Stomach (tissue), 9 donors: Measurements from ENCODE around the gene SAPCD1. TPM values are rescaled to one million over a fixed set of nuclear protein-coding genes. Genes with fewer than 3 reads are reported as not detected.
"Not testable (repeated sequence)": the region's sequence is repeated elsewhere in the genome, so short reads cannot be mapped to it uniquely, and the experiment has no call there.

ENCODE experiments used
- DNase-seq, 2 donors: peaks; one replicate each; pipeline versions ENCODE4 v3.0.0 to v3.0.0-alpha.2; 2013 to 2019
- H3K27ac ChIP-seq, 5 donors: fragments of 200-600 bp in 4 of 5; sonication (generic) in 4 of 5; one replicate each; pipeline ENCODE4 v1.5.1; 2013 to 2019; ENCODE audit warnings: mild to moderate bottlenecking in 1 of 5, moderate library complexity in 1 of 5
- H3K27me3 ChIP-seq, 3 donors: fragments of 200-600 bp; sonication (generic); one replicate each; pipeline ENCODE4 v1.5.1; 2017 to 2019; ENCODE audit warnings: mixed run types in 1 of 3
- H3K36me3 ChIP-seq, 4 donors: fragments of 200-600 bp; sonication (generic); 1 replicate in 3 of 4; 2 replicates in 1 of 4; pipeline ENCODE4 v1.5.1; 2016 to 2019
- H3K4me1 ChIP-seq, 4 donors: fragments of 200-600 bp; sonication (generic); one replicate each; pipeline ENCODE4 v1.5.1; 2016 to 2019
- H3K4me3 ChIP-seq, 4 donors: fragments of 200-600 bp; sonication (generic) in 3 of 4; one replicate each; pipeline ENCODE4 v1.5.1; 2016 to 2019; ENCODE audit warnings: mild to moderate bottlenecking in 1 of 4
- H3K9me3 ChIP-seq, 4 donors: fragments of 200-600 bp; sonication (generic); one replicate each; pipeline ENCODE4 v1.5.1; 2016 to 2019
- EP300 ChIP-seq: sonication (generic); formaldehyde crosslinking; IDR thresholded peaks from one replicate; pipeline ENCODE4 v1.6.1; 2017; ENCODE audit warnings: antibody characterized with exemption
- POLR2A ChIP-seq, 4 donors: fragments of 450-650 bp; IDR thresholded peaks; one replicate each; pipeline ENCODE4 v1.6.1; 2016; ENCODE audit warnings: antibody characterized with exemption in 4 of 4, control low read depth in 2 of 4, mild to moderate bottlenecking in 1 of 4, moderate library complexity in 1 of 4
- POLR2AphosphoS5 ChIP-seq, 3 donors: sonication (generic); formaldehyde crosslinking; IDR thresholded peaks; one replicate each; pipeline ENCODE4 v1.6.1; 2016; ENCODE audit warnings: antibody characterized with exemption in 3 of 3
- WGBS, 5 donors: extraction: QIAGEN DNeasy Blood & Tissue Kit in 3 of 5; methylation state at CpG; one replicate each; pipeline versions ENCODE4 v1.1.5 to v1.1.7; 2013 to 2018; 5-methylcytosine and 5-hydroxymethylcytosine counted together
- intact Hi-C: fragments of 100-400 bp; cut with DNase I; formaldehyde crosslinking; loops from one replicate; pipeline ENCODE4 v1.15.1; 2023; ENCODE audit warnings: low total_unique reads
- polyA plus RNA-seq, 3 donors: library from polyadenylated mRNA; stranded (reverse); fragments of 200-250 nt; gene quantifications; one replicate each; pipeline ENCODE4 v1.2.3, GENCODE V29; 2013
- total RNA-seq, 5 donors: library from RNA; depleted of rRNA; stranded (reverse); fragments of >200 nt; gene quantifications; one replicate each; pipeline versions ENCODE4 v1.1.0 to v1.2.3, GENCODE V29; 2014 to 2016
- TF ChIP-seq, protein P1 (sequence below), 7 experiments: fragments of 450-650 bp in 4 of 7; fragments of 200-600 bp in 3 of 7; sonication (generic) in 3 of 7; IDR thresholded peaks; one replicate each; pipeline ENCODE4 v1.5.1; 2016 to 2019; ENCODE audit warnings: antibody characterized with exemption in 7 of 7, control low read depth in 2 of 7, mild to moderate bottlenecking in 1 of 7
- donor health status: healthy with polysubstance abuse.
- donor health status: Bipolar disorder and iron deficiency.
- donor health status: healthy.

The SAPCD1 gene
- total and polyA plus RNA-seq, 8 donors: 2.4 to 40.8 (median 3.1) TPM; not detected in 1

DNA sequence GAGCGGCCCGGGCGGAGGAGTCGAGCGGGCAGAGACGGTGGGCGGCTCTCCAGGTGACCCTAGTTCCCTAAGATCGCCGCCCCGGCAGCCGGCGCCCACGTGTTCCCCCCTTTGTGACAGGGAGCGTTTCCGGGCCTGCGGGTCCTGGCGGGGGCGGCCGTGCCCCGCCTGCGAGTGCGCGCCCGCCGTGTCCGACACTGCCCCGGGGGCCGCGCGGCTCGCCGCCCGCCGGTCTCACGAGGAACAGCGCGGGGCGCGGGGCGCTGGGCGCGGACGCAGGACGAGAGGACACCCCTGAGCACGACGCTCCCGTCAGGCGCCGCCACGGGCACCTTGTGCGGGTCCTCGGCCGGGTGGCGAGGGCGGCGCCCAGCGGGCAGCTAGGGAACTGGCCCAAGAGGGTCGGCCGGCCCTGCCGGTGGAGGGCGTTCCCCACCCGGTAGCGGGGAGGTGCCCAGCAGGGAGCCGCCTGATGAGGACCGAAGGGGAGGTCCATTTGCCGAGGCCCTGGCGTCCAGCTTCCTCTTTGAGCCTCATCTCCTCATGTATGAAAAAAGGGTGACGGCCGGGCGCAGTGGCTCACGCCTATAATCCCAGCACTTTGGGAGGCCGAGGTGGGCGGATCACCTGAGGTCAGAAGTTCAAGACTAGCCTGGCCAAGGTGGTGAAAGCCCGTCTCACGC lies 33.3 kb downstream of the SAPCD1 start, which contains the start of gene VARS1:
TSS of gene VARS1 (minus strand) at position 137 of the 683 bp plus-strand sequence. CDS start 535 bp downstream, outside the sequence.
- H3K4me1 ChIP-seq: peaks cover 12 to 41% (median 30%) of the 10 kb centered on the region in 4 donors
- intact Hi-C loops: no loop called here
- 0 to 2% (median 1%) methylated on average over 31 to 75 of the region's 75 CpGs for WGBS, 5 donors
- DNase-seq: peak; percentile 94 to 97
- H3K27ac ChIP-seq: peak within 1 kb of the TSS; percentile 89 to 100 (median 98)
- no peaks in the 10 kb centered on the region for H3K27me3 ChIP-seq
- TF ChIP-seq POLR2AphosphoS5 (IDR thresholded peaks at IDR 0.05) (peak; percentile 28 to 73 (median 63)), POLR2A (IDR thresholded peaks at IDR 0.05) (no peak), EP300 (no peak)
- TF ChIP-seq, protein P1, sequence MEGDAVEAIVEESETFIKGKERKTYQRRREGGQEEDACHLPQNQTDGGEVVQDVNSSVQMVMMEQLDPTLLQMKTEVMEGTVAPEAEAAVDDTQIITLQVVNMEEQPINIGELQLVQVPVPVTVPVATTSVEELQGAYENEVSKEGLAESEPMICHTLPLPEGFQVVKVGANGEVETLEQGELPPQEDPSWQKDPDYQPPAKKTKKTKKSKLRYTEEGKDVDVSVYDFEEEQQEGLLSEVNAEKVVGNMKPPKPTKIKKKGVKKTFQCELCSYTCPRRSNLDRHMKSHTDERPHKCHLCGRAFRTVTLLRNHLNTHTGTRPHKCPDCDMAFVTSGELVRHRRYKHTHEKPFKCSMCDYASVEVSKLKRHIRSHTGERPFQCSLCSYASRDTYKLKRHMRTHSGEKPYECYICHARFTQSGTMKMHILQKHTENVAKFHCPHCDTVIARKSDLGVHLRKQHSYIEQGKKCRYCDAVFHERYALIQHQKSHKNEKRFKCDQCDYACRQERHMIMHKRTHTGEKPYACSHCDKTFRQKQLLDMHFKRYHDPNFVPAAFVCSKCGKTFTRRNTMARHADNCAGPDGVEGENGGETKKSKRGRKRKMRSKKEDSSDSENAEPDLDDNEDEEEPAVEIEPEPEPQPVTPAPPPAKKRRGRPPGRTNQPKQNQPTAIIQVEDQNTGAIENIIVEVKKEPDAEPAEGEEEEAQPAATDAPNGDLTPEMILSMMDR (IDR thresholded peaks at IDR 0.05): peak in 5 of 7 experiments; percentile 76 to 95 (median 84)
- H3K4me3 ChIP-seq: peak within 1 kb of the TSS; percentile 73 to 90 (median 88)
- H3K36me3 ChIP-seq: peaks cover 11 to 37% (median 30%) of the 10 kb centered on the region in 4 donors
- H3K9me3 ChIP-seq: no peaks in the 10 kb centered on the region

DNA sequence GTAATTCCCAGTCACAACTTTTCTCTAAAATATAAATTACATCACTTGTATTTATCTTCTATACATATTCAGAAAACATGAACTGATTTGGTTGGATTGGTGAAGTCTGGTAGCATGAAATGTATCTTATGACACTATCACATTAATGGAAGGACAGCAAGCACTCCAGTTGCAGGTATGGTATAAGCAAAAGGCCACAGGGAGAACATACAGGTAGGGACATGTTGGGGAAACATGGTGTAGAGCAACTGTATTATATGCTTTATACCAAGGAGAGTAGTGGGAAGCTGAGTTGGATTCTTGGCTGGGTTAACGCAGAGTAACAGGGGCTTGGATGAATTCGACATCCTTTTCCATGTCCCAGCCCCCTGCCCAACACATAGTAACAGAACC lies 34.5 kb downstream of the SAPCD1 start:
- Histone ChIP-seq H3K4me1 (peaks cover 12 to 33% (median 25%) of the 10 kb centered on the region in 4 donors), H3K9me3 (no peaks in the 10 kb centered on the region), H3K27me3 (no peaks in the 10 kb centered on the region), H3K4me3 (no peak overlapping the region), H3K27ac (peak overlapping the region in 4 of 5 donors; percentile 89 to 100 (median 96)), H3K36me3 (peaks cover 6 to 36% (median 26%) of the 10 kb centered on the region in 4 donors)
- 83 to 95% (median 90%) methylated on average over 2 of the region's 2 CpGs for WGBS, 5 donors
- intact Hi-C loops: no loop called here
- TF ChIP-seq POLR2A (IDR thresholded peaks at IDR 0.05): no peak
- no peak for TF ChIP-seq EP300
- no peak for TF ChIP-seq POLR2AphosphoS5 (IDR thresholded peaks at IDR 0.05)
- TF ChIP-seq, protein P1 (IDR thresholded peaks at IDR 0.05): no peak
- DNase-seq: no peak

DNA sequence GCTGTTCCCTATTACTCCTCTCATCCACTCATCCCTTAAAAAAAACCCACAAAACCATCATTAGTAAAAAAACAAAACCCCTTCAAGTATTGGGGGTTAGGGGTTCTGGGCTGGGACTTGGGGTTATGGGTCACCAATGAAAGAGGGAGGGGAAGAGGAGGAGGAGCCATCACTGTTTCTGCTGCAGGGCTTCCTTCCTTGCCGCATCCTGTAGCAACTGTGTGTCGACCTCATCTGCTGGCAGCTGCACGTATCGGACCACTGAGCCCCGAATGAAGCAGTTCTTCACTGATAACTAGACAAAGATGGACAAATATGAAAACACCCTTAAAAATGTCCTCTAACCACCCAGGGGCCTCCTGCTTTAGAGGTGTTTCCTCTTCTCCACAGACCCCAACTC lies 35.1 kb downstream of the SAPCD1 start:
- no peaks in the 10 kb centered on the region for H3K9me3 ChIP-seq
- peak overlapping the region in 4 of 5 donors; percentile 2 to 100 (median 96) for H3K27ac ChIP-seq
- intact Hi-C loops: no loop called here
- H3K27me3 ChIP-seq: no peaks in the 10 kb centered on the region
- peaks cover 7 to 36% (median 26%) of the 10 kb centered on the region in 4 donors for H3K36me3 ChIP-seq
- peaks cover 12 to 33% (median 25%) of the 10 kb centered on the region in 4 donors for H3K4me1 ChIP-seq
- TF ChIP-seq EP300: no peak
- TF ChIP-seq, protein P1 (IDR thresholded peaks at IDR 0.05): no peak
- no peak for TF ChIP-seq POLR2A (IDR thresholded peaks at IDR 0.05)
- TF ChIP-seq POLR2AphosphoS5 (IDR thresholded peaks at IDR 0.05): no peak
- WGBS, 5 donors: 48 to 79% (median 60%) methylated on average over 5 of the region's 5 CpGs
- H3K4me3 ChIP-seq: no peak overlapping the region
- DNase-seq: no peak

DNA sequence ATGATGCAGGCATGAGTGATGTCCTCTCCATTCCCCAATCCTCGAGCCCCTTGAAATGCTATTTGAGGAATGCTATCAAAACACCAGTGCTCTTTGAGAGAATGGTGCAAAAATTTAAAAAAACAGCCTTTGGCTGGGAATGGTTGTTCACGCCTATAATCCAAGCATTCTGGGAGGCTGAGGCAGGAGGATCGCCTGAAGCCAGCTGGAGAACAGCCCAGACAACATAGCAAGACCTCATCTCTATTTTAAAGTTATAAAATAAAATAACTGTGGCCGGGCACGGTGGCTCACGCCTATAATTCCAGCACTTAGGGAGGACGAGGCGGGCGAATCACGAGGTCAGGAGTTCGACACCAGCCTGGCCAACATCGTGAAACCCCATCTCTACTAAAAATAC lies 37.3 kb downstream of the SAPCD1 start:
- DNase-seq: no peak
- H3K4me3 ChIP-seq: no peak overlapping the region

DNA sequence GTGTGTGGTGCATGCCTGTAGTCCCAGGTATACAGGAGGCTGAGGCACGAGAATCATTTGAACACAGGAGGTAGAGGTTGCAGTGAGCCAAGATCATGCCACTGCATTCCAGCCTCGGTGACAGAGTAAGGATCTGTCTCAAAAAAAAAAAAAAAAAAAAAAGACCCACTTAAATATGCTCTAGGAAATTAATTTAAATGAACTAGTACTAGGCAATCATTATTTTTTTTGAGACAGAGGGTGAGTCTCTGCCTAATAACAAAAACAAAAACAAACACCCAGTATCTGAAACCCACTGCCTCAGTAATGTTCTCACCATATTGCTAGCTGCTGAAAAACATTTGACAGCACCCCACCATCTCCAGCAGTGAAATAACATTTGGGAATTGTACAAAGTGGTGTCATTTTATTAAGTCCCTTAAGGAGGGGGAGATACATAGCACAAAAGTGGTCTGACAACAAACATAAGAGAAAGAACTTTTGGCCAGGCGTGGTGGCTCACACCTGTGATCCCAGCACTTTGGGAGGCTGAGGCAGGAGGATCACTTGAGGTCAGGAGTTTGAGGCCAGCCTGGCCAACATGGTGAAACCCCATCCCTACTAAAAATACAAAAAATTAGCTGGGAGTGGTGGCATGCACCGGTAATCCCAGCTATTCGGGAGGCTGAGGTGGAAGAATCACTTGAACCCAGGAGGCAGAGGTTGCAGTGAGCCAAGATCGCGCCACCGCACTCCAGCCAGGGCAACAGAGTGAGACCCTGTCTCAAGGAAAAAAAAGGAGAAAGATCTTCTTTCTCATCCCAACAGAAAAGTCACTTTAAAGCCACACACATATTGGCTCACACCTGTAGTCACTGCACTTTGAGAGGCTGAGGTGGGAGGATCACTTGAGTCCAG lies 38.8 kb downstream of the SAPCD1 start:
- H3K27ac ChIP-seq, DNase-seq, H3K9me3 ChIP-seq, H3K4me3 ChIP-seq, H3K27me3 ChIP-seq, intact Hi-C loops: not testable (repeated sequence)
- H3K4me1 ChIP-seq: peaks cover 7 to 23% (median 13%) of the 10 kb centered on the region in 4 donors
- WGBS, 5 donors: 92 to 95% (median 93%) methylated on average over 8 of the region's 8 CpGs
- peaks cover 4 to 46% (median 31%) of the 10 kb centered on the region in 4 donors for H3K36me3 ChIP-seq

More for the DNA sequence above, 37.3 kb downstream of the SAPCD1 start:
- TF ChIP-seq POLR2AphosphoS5 (IDR thresholded peaks at IDR 0.05) (no peak), EP300 (no peak), POLR2A (IDR thresholded peaks at IDR 0.05) (no peak)
- TF ChIP-seq, protein P1 (IDR thresholded peaks at IDR 0.05): no peak
- Histone ChIP-seq H3K27ac (no peak overlapping the region), H3K27me3 (no peaks in the 10 kb centered on the region), H3K36me3 (peaks cover 4 to 46% (median 31%) of the 10 kb centered on the region in 4 donors), H3K9me3 (no peaks in the 10 kb centered on the region), H3K4me1 (peaks cover 6 to 16% (median 12%) of the 10 kb centered on the region in 4 donors)
- intact Hi-C loops: no loop called here
- WGBS, 5 donors: 86 to 95% (median 89%) methylated on average over 12 of the region's 12 CpGs
